Measurements from ENCODE around the gene PRPF6. TPM values are rescaled to one million over a fixed set of nuclear protein-coding genes. Genes with fewer than 3 reads are reported as not detected.

The PRPF6 gene
- polyA plus RNA-seq, 1 donor from 2014 or later = 91.9 TPM

DNA sequence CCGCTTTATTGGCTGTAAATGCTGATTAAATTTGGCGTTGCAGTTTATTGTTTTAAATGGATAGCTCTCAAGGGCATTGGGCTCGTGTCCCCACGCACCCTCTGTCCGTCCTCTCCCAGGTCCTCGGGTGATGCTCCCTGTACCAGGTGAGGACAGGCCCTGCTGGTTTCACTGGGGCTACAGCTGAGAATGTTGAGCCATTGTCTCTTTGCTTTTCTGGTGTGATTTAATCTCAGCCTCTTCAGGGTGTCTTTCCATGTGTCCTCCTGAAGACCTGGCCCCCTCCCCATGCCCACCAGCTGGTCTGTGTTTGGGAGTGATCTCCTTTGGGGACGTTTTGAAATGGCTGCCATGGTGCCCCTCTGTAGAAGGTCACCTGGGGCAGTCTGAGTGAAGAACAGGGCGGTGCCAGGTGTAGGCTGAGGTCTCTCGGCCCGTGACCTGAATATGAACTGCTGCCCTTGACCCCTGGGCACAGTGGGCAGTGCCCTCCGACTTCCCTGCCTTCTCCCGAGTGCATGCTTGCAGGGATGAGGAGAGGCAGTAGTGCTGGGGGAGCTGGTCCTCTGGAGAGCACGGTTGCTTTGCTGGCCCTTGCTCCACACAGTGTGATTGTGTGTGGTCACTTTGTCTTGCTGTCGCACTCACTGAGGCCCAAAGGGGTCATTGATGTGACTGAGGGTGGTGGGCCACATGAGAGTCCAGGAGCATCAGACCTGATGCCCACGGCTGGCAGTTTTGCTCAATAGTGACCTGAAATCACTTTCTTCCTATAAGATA, 42.6 kb downstream of the PRPF6 start:
- no peaks in the 10 kb centered on the region for H3K9me2 ChIP-seq (ENCODE audit: insufficient read depth, low read length)
- no peaks in the 10 kb centered on the region for H3F3A ChIP-seq (ENCODE audit: insufficient read depth, low read length, poor library complexity, severe bottlenecking)
- TF ChIP-seq RAD21 (conservative IDR thresholded peaks at IDR 0.05) (no peak), MXI1 (conservative IDR thresholded peaks at IDR 0.05; ENCODE audit: poor library complexity, severe bottlenecking) (no peak), SMC3 (conservative IDR thresholded peaks at IDR 0.05; ENCODE audit: poor library complexity) (no peak), EZH2 (IDR thresholded peaks at IDR 0.05; ENCODE audit: borderline replicate concordance, insufficient read depth, low read length, poor library complexity, severe bottlenecking) (no peak), TAF1 (IDR thresholded peaks at IDR 0.05; ENCODE audit: low read depth) (no peak), EP300 (conservative IDR thresholded peaks at IDR 0.05; ENCODE audit: poor library complexity, severe bottlenecking) (no peak), POLR2AphosphoS5 (IDR thresholded peaks at IDR 0.05) (no peak)
- TF ChIP-seq, protein P1, sequence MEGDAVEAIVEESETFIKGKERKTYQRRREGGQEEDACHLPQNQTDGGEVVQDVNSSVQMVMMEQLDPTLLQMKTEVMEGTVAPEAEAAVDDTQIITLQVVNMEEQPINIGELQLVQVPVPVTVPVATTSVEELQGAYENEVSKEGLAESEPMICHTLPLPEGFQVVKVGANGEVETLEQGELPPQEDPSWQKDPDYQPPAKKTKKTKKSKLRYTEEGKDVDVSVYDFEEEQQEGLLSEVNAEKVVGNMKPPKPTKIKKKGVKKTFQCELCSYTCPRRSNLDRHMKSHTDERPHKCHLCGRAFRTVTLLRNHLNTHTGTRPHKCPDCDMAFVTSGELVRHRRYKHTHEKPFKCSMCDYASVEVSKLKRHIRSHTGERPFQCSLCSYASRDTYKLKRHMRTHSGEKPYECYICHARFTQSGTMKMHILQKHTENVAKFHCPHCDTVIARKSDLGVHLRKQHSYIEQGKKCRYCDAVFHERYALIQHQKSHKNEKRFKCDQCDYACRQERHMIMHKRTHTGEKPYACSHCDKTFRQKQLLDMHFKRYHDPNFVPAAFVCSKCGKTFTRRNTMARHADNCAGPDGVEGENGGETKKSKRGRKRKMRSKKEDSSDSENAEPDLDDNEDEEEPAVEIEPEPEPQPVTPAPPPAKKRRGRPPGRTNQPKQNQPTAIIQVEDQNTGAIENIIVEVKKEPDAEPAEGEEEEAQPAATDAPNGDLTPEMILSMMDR (IDR thresholded peaks at IDR 0.05; ENCODE audit: poor library complexity, severe bottlenecking) = no peak
- TF ChIP-seq, protein P2, sequence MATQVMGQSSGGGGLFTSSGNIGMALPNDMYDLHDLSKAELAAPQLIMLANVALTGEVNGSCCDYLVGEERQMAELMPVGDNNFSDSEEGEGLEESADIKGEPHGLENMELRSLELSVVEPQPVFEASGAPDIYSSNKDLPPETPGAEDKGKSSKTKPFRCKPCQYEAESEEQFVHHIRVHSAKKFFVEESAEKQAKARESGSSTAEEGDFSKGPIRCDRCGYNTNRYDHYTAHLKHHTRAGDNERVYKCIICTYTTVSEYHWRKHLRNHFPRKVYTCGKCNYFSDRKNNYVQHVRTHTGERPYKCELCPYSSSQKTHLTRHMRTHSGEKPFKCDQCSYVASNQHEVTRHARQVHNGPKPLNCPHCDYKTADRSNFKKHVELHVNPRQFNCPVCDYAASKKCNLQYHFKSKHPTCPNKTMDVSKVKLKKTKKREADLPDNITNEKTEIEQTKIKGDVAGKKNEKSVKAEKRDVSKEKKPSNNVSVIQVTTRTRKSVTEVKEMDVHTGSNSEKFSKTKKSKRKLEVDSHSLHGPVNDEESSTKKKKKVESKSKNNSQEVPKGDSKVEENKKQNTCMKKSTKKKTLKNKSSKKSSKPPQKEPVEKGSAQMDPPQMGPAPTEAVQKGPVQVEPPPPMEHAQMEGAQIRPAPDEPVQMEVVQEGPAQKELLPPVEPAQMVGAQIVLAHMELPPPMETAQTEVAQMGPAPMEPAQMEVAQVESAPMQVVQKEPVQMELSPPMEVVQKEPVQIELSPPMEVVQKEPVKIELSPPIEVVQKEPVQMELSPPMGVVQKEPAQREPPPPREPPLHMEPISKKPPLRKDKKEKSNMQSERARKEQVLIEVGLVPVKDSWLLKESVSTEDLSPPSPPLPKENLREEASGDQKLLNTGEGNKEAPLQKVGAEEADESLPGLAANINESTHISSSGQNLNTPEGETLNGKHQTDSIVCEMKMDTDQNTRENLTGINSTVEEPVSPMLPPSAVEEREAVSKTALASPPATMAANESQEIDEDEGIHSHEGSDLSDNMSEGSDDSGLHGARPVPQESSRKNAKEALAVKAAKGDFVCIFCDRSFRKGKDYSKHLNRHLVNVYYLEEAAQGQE (IDR thresholded peaks at IDR 0.05; ENCODE audit: borderline replicate concordance) = no peak
- H2AFZ ChIP-seq (ENCODE audit: low read depth, low read length) = no peak overlapping the region
- H3K4me2 ChIP-seq (ENCODE audit: low read length) = no peak overlapping the region
- H3K9me3 ChIP-seq (ENCODE audit: low read length) = no peaks in the 10 kb centered on the region
- H3K27ac ChIP-seq (ENCODE audit: low read length) = no peak overlapping the region
- H3K9ac ChIP-seq (ENCODE audit: low read length) = no peak overlapping the region
- H3K4me3 ChIP-seq (ENCODE audit: low read length) = no peak overlapping the region
- no peaks in the 10 kb centered on the region for H4K20me1 ChIP-seq (ENCODE audit: insufficient read depth)
- no peaks in the 10 kb centered on the region for H3K27me3 ChIP-seq (ENCODE audit: insufficient read depth, low read depth, low read length)
- no peaks in the 10 kb centered on the region for H3K79me2 ChIP-seq (replicated peaks; ENCODE audit: insufficient read depth, low read length)
- peaks cover 8% of the 10 kb centered on the region for H3K36me3 ChIP-seq (ENCODE audit: insufficient read depth, low read length)

DNA sequence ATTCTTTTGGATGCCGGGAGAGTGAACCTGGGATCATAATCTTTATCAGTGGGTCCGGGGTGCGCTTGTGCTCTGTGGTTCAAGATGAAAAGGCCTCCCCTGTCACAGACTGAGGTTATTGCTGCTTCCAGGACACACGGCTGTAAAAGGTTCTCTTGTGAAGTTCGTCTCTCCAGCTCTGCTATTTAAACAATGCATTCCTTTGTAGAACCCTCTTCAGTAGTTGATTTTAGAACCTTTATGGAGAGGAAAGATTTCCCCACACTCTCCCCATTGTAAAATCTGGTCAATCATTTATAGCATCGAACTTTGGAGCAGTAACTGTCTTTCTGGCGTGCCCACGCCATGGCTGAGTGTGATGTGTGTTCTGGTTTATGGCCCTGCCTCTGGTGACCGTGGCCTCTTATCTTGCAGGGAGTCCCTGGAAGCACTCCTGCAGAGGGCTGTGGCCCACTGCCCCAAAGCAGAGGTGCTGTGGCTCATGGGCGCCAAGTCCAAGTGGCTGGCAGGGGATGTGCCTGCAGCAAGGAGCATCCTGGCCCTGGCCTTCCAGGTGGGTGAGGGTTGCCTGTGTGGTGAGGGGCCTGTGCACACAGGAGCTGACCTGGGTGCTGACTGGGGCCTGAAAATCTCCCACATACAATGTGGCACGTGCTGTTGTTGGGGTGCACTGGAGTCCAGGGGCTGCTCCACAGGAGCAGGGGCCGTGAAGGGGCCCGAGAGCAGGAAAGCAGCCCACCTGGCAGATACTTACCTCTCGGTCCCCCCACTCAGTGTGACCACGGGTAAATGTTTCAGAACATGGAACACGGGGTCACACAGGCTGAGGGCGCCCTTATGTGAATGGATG, 43.4 kb downstream of the PRPF6 start:
- Histone ChIP-seq H4K20me1 (ENCODE audit: insufficient read depth) (no peaks in the 10 kb centered on the region), H3K27ac (ENCODE audit: low read length) (no peak overlapping the region), H2AFZ (ENCODE audit: low read depth, low read length) (no peak overlapping the region), H3K4me3 (ENCODE audit: low read length) (no peak overlapping the region), H3K9ac (ENCODE audit: low read length) (no peak overlapping the region), H3K27me3 (ENCODE audit: insufficient read depth, low read depth, low read length) (no peaks in the 10 kb centered on the region), H3K4me2 (ENCODE audit: low read length) (no peak overlapping the region), H3K9me3 (ENCODE audit: low read length) (no peaks in the 10 kb centered on the region), H3K79me2 (replicated peaks; ENCODE audit: insufficient read depth, low read length) (no peaks in the 10 kb centered on the region), H3F3A (ENCODE audit: insufficient read depth, low read length, poor library complexity, severe bottlenecking) (no peaks in the 10 kb centered on the region), H3K36me3 (ENCODE audit: insufficient read depth, low read length) (peaks cover 8% of the 10 kb centered on the region), H3K9me2 (ENCODE audit: insufficient read depth, low read length) (no peaks in the 10 kb centered on the region)
- no peak for TF ChIP-seq EZH2 (IDR thresholded peaks at IDR 0.05; ENCODE audit: borderline replicate concordance, insufficient read depth, low read length, poor library complexity, severe bottlenecking)
- TF ChIP-seq, protein P1 (IDR thresholded peaks at IDR 0.05; ENCODE audit: poor library complexity, severe bottlenecking) = no peak
- TF ChIP-seq, protein P2 (IDR thresholded peaks at IDR 0.05; ENCODE audit: borderline replicate concordance) = no peak
- TF ChIP-seq MXI1 (conservative IDR thresholded peaks at IDR 0.05; ENCODE audit: poor library complexity, severe bottlenecking) = no peak
- no peak for TF ChIP-seq SMC3 (conservative IDR thresholded peaks at IDR 0.05; ENCODE audit: poor library complexity)
- TF ChIP-seq TAF1 (IDR thresholded peaks at IDR 0.05; ENCODE audit: low read depth) = no peak
- TF ChIP-seq POLR2AphosphoS5 (IDR thresholded peaks at IDR 0.05) = no peak
- no peak for TF ChIP-seq EP300 (conservative IDR thresholded peaks at IDR 0.05; ENCODE audit: poor library complexity, severe bottlenecking)
- no peak for TF ChIP-seq RAD21 (conservative IDR thresholded peaks at IDR 0.05)
